Ishikawa (cell line): ENCODE results near the gene PCDHGA8.

Experiments used
- CEBPB ChIP-seq: IDR thresholded peaks from 2 replicates; pipeline ENCODE4 v1.6.1; 2012
- EGR1 ChIP-seq: IDR thresholded peaks from 2 replicates; pipeline ENCODE4 v1.6.1; 2012
- EP300 ChIP-seq: IDR thresholded peaks from 2 replicates; pipeline ENCODE4 v1.6.1; 2012; ENCODE audit warnings: borderline replicate concordance
- TCF12 ChIP-seq: IDR thresholded peaks from 2 replicates; pipeline ENCODE4 v1.6.1; 2012; ENCODE audit warnings: low read depth
- ZBTB7A ChIP-seq: IDR thresholded peaks from 2 replicates; pipeline ENCODE4 v1.6.1; 2012; ENCODE audit warnings: low read depth
- TF ChIP-seq, protein P1 (sequence below): IDR thresholded peaks from 2 replicates; pipeline ENCODE4 v1.6.1; 2012; ENCODE audit warnings: low read depth, mild to moderate bottlenecking

DNA sequence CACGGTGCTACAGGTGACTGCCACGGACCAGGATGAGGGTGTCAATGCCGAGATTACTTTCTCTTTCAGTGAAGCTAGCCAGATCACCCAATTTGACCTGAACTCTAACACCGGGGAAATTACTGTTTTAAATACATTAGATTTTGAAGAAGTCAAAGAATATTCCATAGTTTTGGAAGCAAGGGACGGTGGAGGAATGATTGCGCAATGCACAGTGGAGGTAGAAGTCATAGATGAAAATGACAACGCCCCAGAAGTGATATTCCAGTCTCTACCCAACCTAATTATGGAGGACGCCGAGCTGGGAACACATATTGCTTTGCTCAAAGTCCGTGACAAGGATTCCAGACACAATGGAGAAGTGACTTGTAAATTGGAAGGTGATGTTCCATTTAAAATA is 3.8 kb upstream of the PCDHGA8 start:
- TF ChIP-seq, protein P1, sequence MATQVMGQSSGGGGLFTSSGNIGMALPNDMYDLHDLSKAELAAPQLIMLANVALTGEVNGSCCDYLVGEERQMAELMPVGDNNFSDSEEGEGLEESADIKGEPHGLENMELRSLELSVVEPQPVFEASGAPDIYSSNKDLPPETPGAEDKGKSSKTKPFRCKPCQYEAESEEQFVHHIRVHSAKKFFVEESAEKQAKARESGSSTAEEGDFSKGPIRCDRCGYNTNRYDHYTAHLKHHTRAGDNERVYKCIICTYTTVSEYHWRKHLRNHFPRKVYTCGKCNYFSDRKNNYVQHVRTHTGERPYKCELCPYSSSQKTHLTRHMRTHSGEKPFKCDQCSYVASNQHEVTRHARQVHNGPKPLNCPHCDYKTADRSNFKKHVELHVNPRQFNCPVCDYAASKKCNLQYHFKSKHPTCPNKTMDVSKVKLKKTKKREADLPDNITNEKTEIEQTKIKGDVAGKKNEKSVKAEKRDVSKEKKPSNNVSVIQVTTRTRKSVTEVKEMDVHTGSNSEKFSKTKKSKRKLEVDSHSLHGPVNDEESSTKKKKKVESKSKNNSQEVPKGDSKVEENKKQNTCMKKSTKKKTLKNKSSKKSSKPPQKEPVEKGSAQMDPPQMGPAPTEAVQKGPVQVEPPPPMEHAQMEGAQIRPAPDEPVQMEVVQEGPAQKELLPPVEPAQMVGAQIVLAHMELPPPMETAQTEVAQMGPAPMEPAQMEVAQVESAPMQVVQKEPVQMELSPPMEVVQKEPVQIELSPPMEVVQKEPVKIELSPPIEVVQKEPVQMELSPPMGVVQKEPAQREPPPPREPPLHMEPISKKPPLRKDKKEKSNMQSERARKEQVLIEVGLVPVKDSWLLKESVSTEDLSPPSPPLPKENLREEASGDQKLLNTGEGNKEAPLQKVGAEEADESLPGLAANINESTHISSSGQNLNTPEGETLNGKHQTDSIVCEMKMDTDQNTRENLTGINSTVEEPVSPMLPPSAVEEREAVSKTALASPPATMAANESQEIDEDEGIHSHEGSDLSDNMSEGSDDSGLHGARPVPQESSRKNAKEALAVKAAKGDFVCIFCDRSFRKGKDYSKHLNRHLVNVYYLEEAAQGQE, result no peak
- TF ChIP-seq EGR1, result no peak
- TF ChIP-seq EP300, result no peak
- no peak for TF ChIP-seq ZBTB7A
- peak; percentile 76 for TF ChIP-seq CEBPB
- no peak for TF ChIP-seq TCF12
